Upper lobe of left lung (tissue), 6 donors: ENCODE results near the gene GPR158. TPM values are rescaled to one million over a fixed set of nuclear protein-coding genes. Genes with fewer than 3 reads are reported as not detected.

Experiments used
- ATAC-seq, 2 donors: fragments of 200-7000 bp; cut with Tn5 transposase; one replicate each; pipeline ENCODE4 v1.9.1; 2022; ENCODE audit warnings: mild to moderate bottlenecking in 2 of 2, moderate library complexity in 2 of 2; ENCODE audit not compliant: low FRiP score in 2 of 2
- DNase-seq, 2 donors: peaks; one replicate each; pipeline ENCODE4 v3.0.0-alpha.2; 2019 to 2020
- H3K27ac ChIP-seq, 4 donors: fragments of 200-600 bp; sonication (generic); one replicate each; pipeline ENCODE4 v1.5.1; 2016 to 2019
- H3K27me3 ChIP-seq, 4 donors: fragments of 200-600 bp; sonication (generic); one replicate each; pipeline ENCODE4 v1.5.1; 2017 to 2019
- H3K36me3 ChIP-seq, 4 donors: fragments of 200-600 bp; sonication (generic); one replicate each; pipeline ENCODE4 v1.5.1; 2016 to 2019
- H3K4me1 ChIP-seq, 4 donors: fragments of 200-600 bp; sonication (generic); one replicate each; pipeline ENCODE4 v1.5.1; 2018 to 2019
- H3K4me3 ChIP-seq, 4 donors: fragments of 200-600 bp; sonication (generic); one replicate each; pipeline ENCODE4 v1.5.1; 2017 to 2019; ENCODE audit warnings: mild to moderate bottlenecking in 2 of 4, moderate library complexity in 1 of 4
- H3K9me3 ChIP-seq, 4 donors: fragments of 200-600 bp; sonication (generic); one replicate each; pipeline ENCODE4 v1.5.1; 2018 to 2019
- CTCF ChIP-seq, 6 experiments: fragments of 450-650 bp in 4 of 6; fragments of 200-600 bp in 2 of 6; sonication (generic) in 2 of 6; IDR thresholded peaks; one replicate each; pipeline ENCODE4 v1.5.1; 2016 to 2019; ENCODE audit warnings: antibody characterized with exemption in 6 of 6
- EP300 ChIP-seq, 4 donors: sonication (generic); formaldehyde crosslinking; IDR thresholded peaks; one replicate each; pipeline ENCODE4 v1.5.1; 2017; ENCODE audit warnings: antibody characterized with exemption in 4 of 4, control low read depth in 2 of 4
- POLR2A ChIP-seq, 4 donors: fragments of 450-650 bp; IDR thresholded peaks; one replicate each; pipeline ENCODE4 v1.5.1; 2016 to 2017; ENCODE audit warnings: antibody characterized with exemption in 4 of 4, mild to moderate bottlenecking in 2 of 4
- POLR2AphosphoS5 ChIP-seq, 2 donors: sonication (generic); formaldehyde crosslinking; IDR thresholded peaks; one replicate each; pipeline ENCODE4 v1.5.1; 2017; ENCODE audit warnings: antibody characterized with exemption in 2 of 2
- WGBS, 2 donors: methylation state at CpG; one replicate each; pipeline ENCODE4 v1.1.5; 2017 to 2018; 5-methylcytosine and 5-hydroxymethylcytosine counted together
- total RNA-seq, 6 donors: library from RNA; depleted of rRNA in 4 of 6; stranded (reverse); fragments of >200 nt in 4 of 6; gene quantifications; one replicate each; pipeline versions ENCODE4 v1.1.0 to v1.2.1, GENCODE V29; 2016 to 2021
- donor health status: DM: no; HTN: no; CAD: no; lungs with moderate emphysema.
- donor health status: DM: no; HTN: yes; CAD: no; lungs with severe emphysema.

The GPR158 gene
- total RNA-seq, 6 donors from 2014 or later, result 0.03 to 0.09 TPM; not detected in 4

GRCh38 chr10:25522946-25523608, 348.3 kb downstream of the GPR158 start:
- H3K9me3 ChIP-seq, result no peaks in the 10 kb centered on the region
- H3K4me3 ChIP-seq, result no peak overlapping the region
- H3K27ac ChIP-seq, result no peak overlapping the region
- H3K36me3 ChIP-seq, result no peaks in the 10 kb centered on the region
- 72 to 75% methylated on average over 4 of the region's 4 CpGs for whole genome bisulfite sequencing, 2 donors
- no peak for TF ChIP-seq POLR2AphosphoS5 (IDR thresholded peaks at IDR 0.05)
- TF ChIP-seq POLR2A (IDR thresholded peaks at IDR 0.05), result no peak
- TF ChIP-seq EP300 (IDR thresholded peaks at IDR 0.05), result no peak
- peak in 1 of 6 experiments; percentile 11 for TF ChIP-seq CTCF (IDR thresholded peaks at IDR 0.05)
- no peaks in the 10 kb centered on the region for H3K4me1 ChIP-seq
- no peak for DNase-seq
- no peaks in the 10 kb centered on the region for H3K27me3 ChIP-seq
- ATAC-seq, result no peak

- Histone ChIP-seq H3K4me3 (no peak overlapping the region), H3K27ac (no peak overlapping the region), H3K9me3 (no peaks in the 10 kb centered on the region), H3K36me3 (no peaks in the 10 kb centered on the region), H3K4me1 (no peaks in the 10 kb centered on the region), H3K27me3 (no peaks in the 10 kb centered on the region)
- TF ChIP-seq POLR2A (IDR thresholded peaks at IDR 0.05) (no peak), POLR2AphosphoS5 (IDR thresholded peaks at IDR 0.05) (no peak)
- DNase-seq (no peak), ATAC-seq (no peak)
- 38 to 61% methylated on average over 7 of the region's 7 CpGs for WGBS, 2 donors
Measured at GRCh38 chr10:25530306-25530705, 355.5 kb downstream of the GPR158 start.

- Histone ChIP-seq H3K4me1 (no peaks in the 10 kb centered on the region), H3K27ac (no peak overlapping the region), H3K4me3 (no peak overlapping the region), H3K27me3 (no peaks in the 10 kb centered on the region), H3K36me3 (no peaks in the 10 kb centered on the region), H3K9me3 (no peaks in the 10 kb centered on the region)
- ATAC-seq, result no peak
- WGBS, 2 donors, result 66 to 79% methylated on average over 4 to 5 of the region's 5 CpGs
- DNase-seq, result no peak
- TF ChIP-seq POLR2A (IDR thresholded peaks at IDR 0.05) (no peak), EP300 (IDR thresholded peaks at IDR 0.05) (no peak), POLR2AphosphoS5 (IDR thresholded peaks at IDR 0.05) (no peak), CTCF (IDR thresholded peaks at IDR 0.05) (no peak)
Measured at GRCh38 chr10:25531457-25532061, 356.8 kb downstream of the GPR158 start.

- no peak overlapping the region for H3K27ac ChIP-seq
- TF ChIP-seq CTCF (IDR thresholded peaks at IDR 0.05) (no peak), EP300 (IDR thresholded peaks at IDR 0.05) (no peak), POLR2A (IDR thresholded peaks at IDR 0.05) (no peak), POLR2AphosphoS5 (IDR thresholded peaks at IDR 0.05) (no peak)
- no peaks in the 10 kb centered on the region for H3K9me3 ChIP-seq
- no peaks in the 10 kb centered on the region for H3K4me1 ChIP-seq
- H3K27me3 ChIP-seq, result no peaks in the 10 kb centered on the region
- WGBS, 2 donors, result 51 to 63% methylated on average over 3 of the region's 3 CpGs
- ATAC-seq, result no peak
- no peak for DNase-seq
- H3K4me3 ChIP-seq, result no peak overlapping the region
- no peaks in the 10 kb centered on the region for H3K36me3 ChIP-seq
Measured at GRCh38 chr10:25532213-25532612, 357.4 kb downstream of the GPR158 start.

GRCh38 chr10:25536027-25536426, 361.2 kb downstream of the GPR158 start:
- no peak for ATAC-seq
- Histone ChIP-seq H3K4me1 (no peaks in the 10 kb centered on the region), H3K27ac (no peak overlapping the region), H3K4me3 (no peak overlapping the region), H3K9me3 (no peaks in the 10 kb centered on the region), H3K27me3 (no peaks in the 10 kb centered on the region), H3K36me3 (no peaks in the 10 kb centered on the region)
- TF ChIP-seq POLR2AphosphoS5 (IDR thresholded peaks at IDR 0.05), result no peak
- no peak for TF ChIP-seq CTCF (IDR thresholded peaks at IDR 0.05)
- DNase-seq, result no peak
